ENCODE measurements around the gene ATF6. TPM values are rescaled to one million over a fixed set of nuclear protein-coding genes. Genes with fewer than 3 reads are reported as not detected.

The ATF6 gene
- total and polyA plus RNA-seq, 5 experiments from 2014 or later, result 15.8 to 24.3 (median 17.6) TPM

- H3K9me3 Mint-ChIP-seq, result peaks cover 0 to 3% (median 0%) of the 10 kb centered on the region in 9 donors
- peaks cover 14 to 41% (median 31%) of the 10 kb centered on the region in 3 donors for H3K36me3 Mint-ChIP-seq
- H3K4me3 Mint-ChIP-seq, result no peak overlapping the region
- H3K27ac Mint-ChIP-seq, result peak overlapping the region in 2 of 10 donors; percentile 19 to 36
- POLR2A ChIA-PET, result no interaction called here
- DNase-seq, result no peak
- ATAC-seq, result no peak
- no peaks in the 10 kb centered on the region for H3K27me3 Mint-ChIP-seq
- H3K4me1 Mint-ChIP-seq, result peaks cover 0 to 4% (median 0%) of the 10 kb centered on the region in 4 donors
Measured at GRCh38 chr1:161885759-161886158, 119.6 kb downstream of the ATF6 start.

DNA sequence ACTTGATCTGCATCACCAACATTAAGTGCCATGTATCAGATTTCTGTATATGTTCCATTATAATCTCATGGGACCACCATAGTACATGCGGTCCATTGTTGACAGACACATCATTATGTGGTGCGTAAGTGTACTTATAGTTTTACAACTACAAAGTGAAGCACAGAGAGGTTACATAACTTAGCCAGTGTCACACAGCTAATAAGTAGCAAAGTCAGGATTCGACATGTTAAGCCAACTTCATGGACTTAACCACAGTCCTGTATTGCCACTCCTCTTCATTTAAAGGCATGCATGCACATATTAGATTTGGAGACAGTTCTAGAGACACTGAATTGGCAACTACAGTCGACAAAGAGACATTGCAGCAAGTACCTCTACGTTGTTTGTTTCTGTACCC, 120.5 kb downstream of the ATF6 start:
- ATAC-seq (no peak), DNase-seq (no peak)
- Mint-ChIP-seq H3K4me3 (no peak overlapping the region), H3K27me3 (no peaks in the 10 kb centered on the region), H3K36me3 (peaks cover 14 to 49% (median 39%) of the 10 kb centered on the region in 3 donors), H3K4me1 (peaks cover 0 to 4% (median 0%) of the 10 kb centered on the region in 4 donors), H3K9me3 (peaks cover 0 to 3% (median 0%) of the 10 kb centered on the region in 9 donors), H3K27ac (no peak overlapping the region)
- POLR2A ChIA-PET, result no interaction called here

- peaks cover 0 to 4% (median 0%) of the 10 kb centered on the region in 4 donors for H3K4me1 Mint-ChIP-seq
- H3K4me3 Mint-ChIP-seq, result no peak overlapping the region
- H3K9me3 Mint-ChIP-seq, result peaks cover 0 to 3% (median 0%) of the 10 kb centered on the region in 9 donors
- H3K27me3 Mint-ChIP-seq, result no peaks in the 10 kb centered on the region
- DNase-seq (no peak), ATAC-seq (no peak)
- POLR2A ChIA-PET, result interaction anchor here (0.6 kb wide), 1 partner anchor 71 kb away, joined by 3 read pairs; no protein-coding TSS in a partner anchor
- peaks cover 14 to 60% (median 45%) of the 10 kb centered on the region in 3 donors for H3K36me3 Mint-ChIP-seq
- H3K27ac Mint-ChIP-seq, result no peak overlapping the region
Measured at GRCh38 chr1:161887730-161888287, 121.7 kb downstream of the ATF6 start.

DNA sequence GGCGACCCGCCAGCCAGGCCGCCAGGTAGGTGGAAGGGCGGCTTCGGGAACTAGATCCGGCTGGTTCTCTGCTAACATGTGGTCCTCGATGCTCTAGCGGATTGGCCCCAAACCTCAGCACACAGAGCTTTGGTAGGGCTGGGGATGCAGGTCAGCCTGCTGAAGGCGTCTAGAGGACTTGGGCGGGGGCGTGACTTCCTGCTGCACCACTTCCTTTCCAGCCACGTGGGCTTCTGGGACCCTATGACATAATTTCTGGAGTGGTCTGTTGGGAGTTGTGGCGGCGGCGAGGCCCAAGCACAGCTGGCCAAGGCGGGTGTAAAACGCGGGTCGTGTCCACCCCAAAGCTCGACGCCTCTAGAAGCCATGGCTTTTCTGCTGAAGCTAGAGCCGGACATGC, 124.5 kb downstream of the ATF6 start:
- peaks cover 0 to 3% (median 0%) of the 10 kb centered on the region in 9 donors for H3K9me3 Mint-ChIP-seq
- H3K27ac Mint-ChIP-seq, result peak overlapping the region in 1 of 10 donors; percentile 24
- no peaks in the 10 kb centered on the region for H3K27me3 Mint-ChIP-seq
- ATAC-seq (no peak), DNase-seq (no peak)
- H3K4me3 Mint-ChIP-seq, result no peak overlapping the region
- H3K4me1 Mint-ChIP-seq, result peaks cover 0 to 4% (median 0%) of the 10 kb centered on the region in 4 donors
- POLR2A ChIA-PET, result no interaction called here
- H3K36me3 Mint-ChIP-seq, result peaks cover 14 to 63% (median 45%) of the 10 kb centered on the region in 3 donors

DNA sequence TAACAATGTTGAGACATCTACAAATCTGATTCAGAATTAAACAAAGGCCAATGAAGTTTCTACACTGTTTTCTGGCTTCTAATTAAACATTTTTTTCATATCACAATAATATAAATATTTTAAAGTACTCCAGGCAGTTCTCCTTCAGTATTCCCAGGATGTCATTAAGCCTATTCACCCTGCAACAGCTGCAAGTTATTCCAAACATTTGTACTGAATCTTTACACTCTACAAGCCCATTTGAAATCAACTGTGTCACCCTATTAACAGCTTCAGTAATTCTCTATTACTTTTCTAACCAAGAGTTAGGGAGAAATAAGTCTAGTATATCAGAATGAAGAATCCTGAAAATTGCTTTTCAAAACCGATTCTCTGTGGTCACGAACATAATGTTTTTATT, 133.0 kb downstream of the ATF6 start:
- H3K4me1 Mint-ChIP-seq, result peaks cover 0 to 2% (median 0%) of the 10 kb centered on the region in 4 donors
- POLR2A ChIA-PET, result no interaction called here
- peaks cover 0 to 8% (median 2%) of the 10 kb centered on the region in 3 donors for H3K36me3 Mint-ChIP-seq
- no peak overlapping the region for H3K27ac Mint-ChIP-seq
- H3K9me3 Mint-ChIP-seq, result no peaks in the 10 kb centered on the region
- no peaks in the 10 kb centered on the region for H3K27me3 Mint-ChIP-seq
- no peak overlapping the region for H3K4me3 Mint-ChIP-seq
- ATAC-seq (no peak), DNase-seq (no peak)

DNA sequence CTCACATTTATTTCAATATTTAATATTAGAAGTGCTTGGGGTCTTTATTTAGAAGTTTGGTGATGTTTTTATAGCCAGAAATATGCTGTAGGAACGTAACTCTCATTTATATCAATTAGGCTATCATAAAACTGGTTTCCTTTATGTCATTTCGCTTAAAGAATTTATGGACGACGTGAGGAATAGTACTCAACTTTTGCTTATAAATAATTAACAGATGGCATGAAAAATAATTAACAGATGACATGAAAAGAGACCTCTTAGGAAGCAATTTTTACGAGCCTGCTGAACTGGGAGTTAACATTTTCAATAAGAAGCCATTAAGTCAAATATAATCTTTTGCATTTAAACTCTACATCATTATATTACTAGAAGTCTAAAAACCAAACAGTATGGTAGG, 134.0 kb downstream of the ATF6 start:
- ATAC-seq, result no peak
- H3K27me3 Mint-ChIP-seq, result no peaks in the 10 kb centered on the region
- peaks cover 0 to 8% (median 2%) of the 10 kb centered on the region in 3 donors for H3K36me3 Mint-ChIP-seq
- H3K27ac Mint-ChIP-seq, result no peak overlapping the region
- POLR2A ChIA-PET, result no interaction called here
- peaks cover 2 to 7% (median 4%) of the 10 kb centered on the region in 4 donors for H3K4me1 Mint-ChIP-seq
- no peak overlapping the region for H3K4me3 Mint-ChIP-seq
- H3K9me3 Mint-ChIP-seq, result no peaks in the 10 kb centered on the region
- no peak for DNase-seq

DNA sequence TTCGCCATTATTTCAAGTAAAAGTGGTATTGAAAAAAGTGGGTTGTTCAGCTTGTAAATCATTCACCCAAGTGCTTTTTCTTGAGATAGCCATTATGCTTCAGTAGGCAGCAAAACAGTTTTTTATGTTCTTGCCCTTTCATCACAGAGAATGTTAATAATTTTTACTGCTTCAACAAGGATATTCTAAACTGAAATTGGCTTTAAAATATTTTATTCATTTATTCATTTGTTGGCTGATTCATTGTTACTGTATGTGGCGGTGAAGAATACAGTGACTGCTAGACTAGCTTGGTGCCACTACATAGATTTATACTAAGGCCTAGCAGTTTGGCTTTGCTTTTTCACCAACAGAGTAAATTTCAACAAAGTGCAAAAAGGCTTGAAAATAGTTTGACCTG, 136.1 kb downstream of the ATF6 start:
- Mint-ChIP-seq H3K4me1 (peaks cover 2 to 13% (median 8%) of the 10 kb centered on the region in 4 donors), H3K4me3 (no peak overlapping the region), H3K36me3 (peaks cover 0 to 3% (median 2%) of the 10 kb centered on the region in 3 donors), H3K27me3 (no peaks in the 10 kb centered on the region), H3K9me3 (no peaks in the 10 kb centered on the region), H3K27ac (peak overlapping the region in 1 of 10 donors; percentile 54)
- POLR2A ChIA-PET, result no interaction called here
- no peak for ATAC-seq
- DNase-seq, result no peak

DNA sequence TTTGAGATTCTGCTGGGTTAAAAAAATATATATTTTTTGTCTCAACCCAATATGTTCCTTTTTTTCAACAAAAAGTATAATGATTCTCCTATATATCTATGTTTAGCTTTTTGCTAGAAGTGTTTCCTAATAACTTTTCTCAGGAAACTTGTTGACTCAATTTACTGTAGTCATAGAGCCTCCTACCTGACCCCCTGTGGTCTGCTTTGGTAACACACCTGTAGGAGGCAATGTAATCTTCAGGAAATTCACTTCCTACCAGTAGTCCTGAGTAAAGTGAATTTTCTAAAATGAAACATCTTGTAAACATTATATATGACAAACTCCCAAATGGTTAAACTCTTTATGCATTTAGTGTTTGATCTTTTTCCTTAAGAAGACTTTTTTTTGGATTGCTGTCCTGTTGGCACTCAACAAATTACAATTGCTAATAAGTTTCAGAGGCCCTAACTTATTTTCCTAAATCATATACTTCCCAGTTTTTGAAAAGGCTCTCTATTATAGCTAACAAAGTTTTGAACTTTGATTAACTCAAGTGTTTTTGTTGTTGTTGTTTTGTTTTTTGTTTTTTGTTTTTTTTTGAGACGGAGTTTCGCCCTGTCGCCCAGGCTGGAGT, 139.3 kb downstream of the ATF6 start:
- Mint-ChIP-seq H3K36me3 (peaks cover 0 to 2% (median 0%) of the 10 kb centered on the region in 3 donors), H3K27me3 (no peaks in the 10 kb centered on the region), H3K9me3 (no peaks in the 10 kb centered on the region), H3K4me3 (no peak overlapping the region), H3K27ac (peak overlapping the region in 4 of 10 donors; percentile 3 to 28 (median 15)), H3K4me1 (peaks cover 2 to 17% (median 11%) of the 10 kb centered on the region in 4 donors)
- POLR2A ChIA-PET, result interaction anchor here (1.0 kb wide), 1 partner anchor 14 kb away, joined by 3 read pairs; no protein-coding TSS in a partner anchor
- DNase-seq, result peak in 3 of 10 donors; percentile 3 to 29 (median 28)
- ATAC-seq, result peak; percentile 71 to 81

- DNase-seq (no peak), ATAC-seq (no peak)
- H3K36me3 Mint-ChIP-seq, result peaks cover 0 to 2% (median 0%) of the 10 kb centered on the region in 3 donors
- H3K9me3 Mint-ChIP-seq, result no peaks in the 10 kb centered on the region
- no peak overlapping the region for H3K27ac Mint-ChIP-seq
- POLR2A ChIA-PET, result no interaction called here
- no peak overlapping the region for H3K4me3 Mint-ChIP-seq
- H3K27me3 Mint-ChIP-seq, result no peaks in the 10 kb centered on the region
- H3K4me1 Mint-ChIP-seq, result peaks cover 2 to 20% (median 18%) of the 10 kb centered on the region in 4 donors
Measured at GRCh38 chr1:161907265-161907664, 141.1 kb downstream of the ATF6 start.

DNA sequence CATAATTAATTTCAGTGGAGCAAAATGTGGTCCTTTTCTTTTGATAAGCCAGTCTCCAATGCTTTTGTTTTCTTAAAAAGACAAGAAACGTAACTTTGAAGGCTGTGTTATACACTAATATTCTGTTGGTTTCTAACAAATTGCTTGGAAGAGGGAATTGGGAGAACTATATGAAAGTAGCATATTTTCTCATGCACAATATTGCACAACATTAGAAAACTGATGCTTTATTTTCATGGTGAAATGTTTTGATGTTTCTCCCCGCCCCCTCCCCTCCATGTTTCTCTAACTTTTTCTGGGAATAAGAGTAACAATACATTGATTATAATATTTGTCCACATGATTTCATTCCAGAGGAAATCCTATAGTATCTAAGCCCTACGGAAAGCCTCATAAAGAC, 142.1 kb downstream of the ATF6 start:
- Mint-ChIP-seq H3K9me3 (no peaks in the 10 kb centered on the region), H3K27me3 (no peaks in the 10 kb centered on the region), H3K4me3 (no peak overlapping the region), H3K4me1 (peaks cover 0 to 21% (median 19%) of the 10 kb centered on the region in 4 donors), H3K27ac (peak overlapping the region in 1 of 10 donors; percentile 82), H3K36me3 (peaks cover 0 to 10% (median 9%) of the 10 kb centered on the region in 3 donors)
- ATAC-seq (no peak), DNase-seq (no peak)
- POLR2A ChIA-PET, result no interaction called here

- peaks cover 0 to 14% (median 9%) of the 10 kb centered on the region in 3 donors for H3K36me3 Mint-ChIP-seq
- POLR2A ChIA-PET, result interaction anchor here (1.6 kb wide), 1 partner anchor 9 kb away, joined by 3 read pairs; no protein-coding TSS in a partner anchor
- H3K4me1 Mint-ChIP-seq, result peaks cover 0 to 15% (median 9%) of the 10 kb centered on the region in 4 donors
- ATAC-seq (no peak), DNase-seq (no peak)
- no peaks in the 10 kb centered on the region for H3K9me3 Mint-ChIP-seq
- H3K27me3 Mint-ChIP-seq, result no peaks in the 10 kb centered on the region
- H3K27ac Mint-ChIP-seq, result peak overlapping the region in 5 of 10 donors; percentile 0 to 74 (median 44)
- H3K4me3 Mint-ChIP-seq, result no peak overlapping the region
Measured at GRCh38 chr1:161910604-161911003, 144.5 kb downstream of the ATF6 start.

DNA sequence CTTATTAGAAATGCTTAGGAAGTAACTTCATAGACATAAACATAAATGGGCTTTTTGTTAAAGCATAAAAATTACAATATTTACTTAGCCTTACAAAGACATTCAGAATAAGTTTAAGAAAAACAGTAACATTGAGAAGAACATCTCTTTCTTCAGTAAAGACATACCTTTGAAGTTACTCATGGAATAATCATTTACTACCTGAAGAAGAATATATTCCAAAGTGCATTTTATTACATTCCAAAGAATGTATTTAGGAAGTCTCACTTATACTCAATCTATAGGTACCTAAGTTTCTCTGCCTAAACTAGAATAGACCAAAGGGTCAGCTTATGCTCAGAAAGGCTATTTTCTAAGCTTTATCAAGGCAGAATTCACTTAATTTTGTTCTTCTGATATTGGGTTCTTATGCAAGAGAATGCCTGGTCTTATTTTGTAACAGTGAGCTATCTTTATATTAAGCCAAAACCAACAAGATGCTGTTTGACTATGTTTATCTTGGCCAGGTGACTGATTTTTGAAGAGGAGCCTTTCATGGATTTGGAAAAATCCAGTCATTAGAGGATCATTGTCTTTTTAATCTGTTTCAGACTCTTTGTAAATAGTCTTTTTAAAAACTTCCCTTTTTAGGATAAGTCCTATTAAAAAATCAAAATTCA, 147.5 kb downstream of the ATF6 start:
- no peaks in the 10 kb centered on the region for H3K27me3 Mint-ChIP-seq
- H3K9me3 Mint-ChIP-seq, result no peaks in the 10 kb centered on the region
- H3K27ac Mint-ChIP-seq, result no peak overlapping the region
- ATAC-seq (no peak), DNase-seq (no peak)
- POLR2A ChIA-PET, result no interaction called here
- no peak overlapping the region for H3K4me3 Mint-ChIP-seq
- H3K4me1 Mint-ChIP-seq, result peaks cover 0 to 16% (median 11%) of the 10 kb centered on the region in 4 donors
- H3K36me3 Mint-ChIP-seq, result peaks cover 0 to 14% (median 10%) of the 10 kb centered on the region in 3 donors

DNA sequence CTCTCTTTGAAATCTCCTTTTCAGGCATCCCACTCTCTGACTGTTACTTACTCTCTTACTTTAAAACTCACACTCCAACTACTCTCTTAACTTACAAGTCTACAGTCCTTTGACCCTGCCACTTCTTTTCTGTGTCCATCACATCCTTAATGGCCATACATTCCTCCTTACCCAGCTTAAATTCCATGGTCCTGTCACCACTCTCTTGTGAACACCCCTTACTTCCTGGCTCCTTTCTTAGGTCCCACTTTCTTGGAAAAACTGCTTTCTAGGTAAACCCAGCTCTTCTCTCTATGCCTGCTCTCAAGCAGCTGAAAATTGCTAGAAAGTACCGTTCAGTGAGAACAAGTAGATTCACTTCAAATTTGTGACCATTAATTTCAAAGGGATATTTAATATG, 148.5 kb downstream of the ATF6 start:
- peaks cover 0 to 12% (median 10%) of the 10 kb centered on the region in 3 donors for H3K36me3 Mint-ChIP-seq
- no peak for ATAC-seq
- POLR2A ChIA-PET, result no interaction called here

More for the DNA sequence above, 148.5 kb downstream of the ATF6 start:
- Mint-ChIP-seq H3K27me3 (no peaks in the 10 kb centered on the region), H3K4me1 (peaks cover 2 to 26% (median 20%) of the 10 kb centered on the region in 4 donors), H3K4me3 (no peak overlapping the region), H3K27ac (no peak overlapping the region), H3K9me3 (no peaks in the 10 kb centered on the region)
- no peak for DNase-seq

Measured in naive thymus-derived CD8-positive, alpha-beta T cell (primary cell).